ENCODE results near the gene EYS. TPM values are rescaled to one million over a fixed set of nuclear protein-coding genes. Genes with fewer than 3 reads are reported as not detected.

Gene EYS
- polyA plus RNA-seq, 1 of the 3 experiments (the other 2 are of a cell fraction): 0.05 TPM

DNA sequence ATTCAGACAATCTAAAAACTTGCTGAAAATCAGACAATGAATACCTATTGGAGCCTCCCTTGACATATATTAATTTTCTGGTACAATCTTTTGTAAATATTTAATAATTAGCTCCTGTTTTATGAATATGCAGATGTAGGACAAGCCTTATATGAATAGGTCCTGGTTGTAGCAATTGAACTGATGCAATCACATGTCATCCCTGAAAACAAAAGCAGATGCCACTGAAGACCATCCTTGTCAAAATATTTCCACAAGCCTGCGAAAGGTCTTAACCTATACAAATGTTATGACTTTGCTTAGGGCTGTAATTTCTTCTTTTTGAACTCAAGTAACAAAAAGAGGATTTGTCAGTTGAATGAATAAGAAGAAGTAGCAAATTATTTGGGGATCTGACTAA is 722.1 kb downstream of the EYS start:
- no peak for DNase-seq
- POLR2A ChIA-PET: no interaction called here
- 67% methylated on average over 1 of the region's 1 CpG for WGBS (ENCODE audit: low lambda C conversion rate)
- Histone ChIP-seq H3K79me2 (ENCODE audit: insufficient read depth) (no peaks in the 10 kb centered on the region), H3K9ac (no peak overlapping the region), H3K4me1 (ENCODE audit: control insufficient read depth in 1 of 2, insufficient read depth in 2 of 2, low read depth in 1 of 2, low read length in 1 of 2) (no peaks in the 10 kb centered on the region; a peak in 1 of 4 replicates), H3K9me3 (no peaks in the 10 kb centered on the region), H3K36me3 (replicated peaks in 1 of 2; ENCODE audit: control insufficient read depth in 1 of 2, insufficient read depth in 2 of 2, low read length in 1 of 2) (no peaks in the 10 kb centered on the region), H3K27ac (ENCODE audit: low read depth in 2 of 2, low read length in 1 of 2) (no peak overlapping the region; a peak in 1 of 4 replicates), H3K4me2 (no peak overlapping the region), H2AFZ (ENCODE audit: low read depth) (no peak overlapping the region), H4K20me1 (ENCODE audit: insufficient read depth) (no peaks in the 10 kb centered on the region), H3K9me2 (no peaks in the 10 kb centered on the region), H3K27me3 (ENCODE audit: insufficient read depth) (no peaks in the 10 kb centered on the region), H3K4me3 (ENCODE audit: low read depth in 2 of 2, low read length in 1 of 2) (no peak overlapping the region), H3F3A (replicated peaks; ENCODE audit: insufficient read depth) (no peaks in the 10 kb centered on the region)
- TF ChIP-seq NRF1 (IDR thresholded peaks at IDR 0.05; ENCODE audit: low read depth, low read length): no peak
- TF ChIP-seq FOSL2 (IDR thresholded peaks at IDR 0.05; ENCODE audit: borderline replicate concordance, low read depth): no peak
- TF ChIP-seq, protein P1, sequence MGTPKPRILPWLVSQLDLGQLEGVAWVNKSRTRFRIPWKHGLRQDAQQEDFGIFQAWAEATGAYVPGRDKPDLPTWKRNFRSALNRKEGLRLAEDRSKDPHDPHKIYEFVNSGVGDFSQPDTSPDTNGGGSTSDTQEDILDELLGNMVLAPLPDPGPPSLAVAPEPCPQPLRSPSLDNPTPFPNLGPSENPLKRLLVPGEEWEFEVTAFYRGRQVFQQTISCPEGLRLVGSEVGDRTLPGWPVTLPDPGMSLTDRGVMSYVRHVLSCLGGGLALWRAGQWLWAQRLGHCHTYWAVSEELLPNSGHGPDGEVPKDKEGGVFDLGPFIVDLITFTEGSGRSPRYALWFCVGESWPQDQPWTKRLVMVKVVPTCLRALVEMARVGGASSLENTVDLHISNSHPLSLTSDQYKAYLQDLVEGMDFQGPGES (IDR thresholded peaks at IDR 0.05; ENCODE audit: low read depth, low read length): no peak
- TF ChIP-seq ELF1 (IDR thresholded peaks at IDR 0.05): no peak
- no peak for TF ChIP-seq RFX5 (IDR thresholded peaks at IDR 0.05; ENCODE audit: low read length)
- TF ChIP-seq MXI1 (IDR thresholded peaks at IDR 0.05; ENCODE audit: low read depth, low read length): no peak
- TF ChIP-seq, protein P2, sequence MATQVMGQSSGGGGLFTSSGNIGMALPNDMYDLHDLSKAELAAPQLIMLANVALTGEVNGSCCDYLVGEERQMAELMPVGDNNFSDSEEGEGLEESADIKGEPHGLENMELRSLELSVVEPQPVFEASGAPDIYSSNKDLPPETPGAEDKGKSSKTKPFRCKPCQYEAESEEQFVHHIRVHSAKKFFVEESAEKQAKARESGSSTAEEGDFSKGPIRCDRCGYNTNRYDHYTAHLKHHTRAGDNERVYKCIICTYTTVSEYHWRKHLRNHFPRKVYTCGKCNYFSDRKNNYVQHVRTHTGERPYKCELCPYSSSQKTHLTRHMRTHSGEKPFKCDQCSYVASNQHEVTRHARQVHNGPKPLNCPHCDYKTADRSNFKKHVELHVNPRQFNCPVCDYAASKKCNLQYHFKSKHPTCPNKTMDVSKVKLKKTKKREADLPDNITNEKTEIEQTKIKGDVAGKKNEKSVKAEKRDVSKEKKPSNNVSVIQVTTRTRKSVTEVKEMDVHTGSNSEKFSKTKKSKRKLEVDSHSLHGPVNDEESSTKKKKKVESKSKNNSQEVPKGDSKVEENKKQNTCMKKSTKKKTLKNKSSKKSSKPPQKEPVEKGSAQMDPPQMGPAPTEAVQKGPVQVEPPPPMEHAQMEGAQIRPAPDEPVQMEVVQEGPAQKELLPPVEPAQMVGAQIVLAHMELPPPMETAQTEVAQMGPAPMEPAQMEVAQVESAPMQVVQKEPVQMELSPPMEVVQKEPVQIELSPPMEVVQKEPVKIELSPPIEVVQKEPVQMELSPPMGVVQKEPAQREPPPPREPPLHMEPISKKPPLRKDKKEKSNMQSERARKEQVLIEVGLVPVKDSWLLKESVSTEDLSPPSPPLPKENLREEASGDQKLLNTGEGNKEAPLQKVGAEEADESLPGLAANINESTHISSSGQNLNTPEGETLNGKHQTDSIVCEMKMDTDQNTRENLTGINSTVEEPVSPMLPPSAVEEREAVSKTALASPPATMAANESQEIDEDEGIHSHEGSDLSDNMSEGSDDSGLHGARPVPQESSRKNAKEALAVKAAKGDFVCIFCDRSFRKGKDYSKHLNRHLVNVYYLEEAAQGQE (IDR thresholded peaks at IDR 0.05; ENCODE audit: low read depth, low read length): no peak
- no peak for TF ChIP-seq CHD2 (IDR thresholded peaks at IDR 0.05; ENCODE audit: low read length, partially characterized antibody)
- CTCF ChIA-PET: no interaction called here

- no peaks in the 10 kb centered on the region; a peak in 1 of 4 replicates for H3K4me1 ChIP-seq (ENCODE audit: control insufficient read depth in 1 of 2, insufficient read depth in 2 of 2, low read depth in 1 of 2, low read length in 1 of 2)
- H3K4me2 ChIP-seq: no peak overlapping the region
- no peak overlapping the region for H3K9ac ChIP-seq
- H4K20me1 ChIP-seq (ENCODE audit: insufficient read depth): no peaks in the 10 kb centered on the region
- no peaks in the 10 kb centered on the region for H3K9me3 ChIP-seq
- no peak for DNase-seq
- TF ChIP-seq, protein P3, sequence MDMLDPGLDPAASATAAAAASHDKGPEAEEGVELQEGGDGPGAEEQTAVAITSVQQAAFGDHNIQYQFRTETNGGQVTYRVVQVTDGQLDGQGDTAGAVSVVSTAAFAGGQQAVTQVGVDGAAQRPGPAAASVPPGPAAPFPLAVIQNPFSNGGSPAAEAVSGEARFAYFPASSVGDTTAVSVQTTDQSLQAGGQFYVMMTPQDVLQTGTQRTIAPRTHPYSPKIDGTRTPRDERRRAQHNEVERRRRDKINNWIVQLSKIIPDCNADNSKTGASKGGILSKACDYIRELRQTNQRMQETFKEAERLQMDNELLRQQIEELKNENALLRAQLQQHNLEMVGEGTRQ (IDR thresholded peaks at IDR 0.05; ENCODE audit: borderline replicate concordance, low read depth, low read length): no peak
- TF ChIP-seq RXRA (IDR thresholded peaks at IDR 0.05; ENCODE audit: borderline replicate concordance, low read depth) (no peak), FOXM1 (IDR thresholded peaks at IDR 0.05; ENCODE audit: low read depth) (no peak), FOSL2 (IDR thresholded peaks at IDR 0.05; ENCODE audit: borderline replicate concordance, low read depth) (no peak), GABPA (IDR thresholded peaks at IDR 0.05; ENCODE audit: low read depth) (no peak), JUND (IDR thresholded peaks at IDR 0.05) (no peak), SMC3 (IDR thresholded peaks at IDR 0.05; ENCODE audit: low read depth, low read length) (no peak), RFX5 (IDR thresholded peaks at IDR 0.05; ENCODE audit: low read length) (no peak), NRF1 (IDR thresholded peaks at IDR 0.05; ENCODE audit: low read depth, low read length) (no peak), TEAD4 (IDR thresholded peaks at IDR 0.05; ENCODE audit: borderline replicate concordance, insufficient read depth) (no peak), MXI1 (IDR thresholded peaks at IDR 0.05; ENCODE audit: low read depth, low read length) (no peak), FOXJ3 (CRISPR knock-in tag; IDR thresholded peaks at IDR 0.05) (no peak)
- TF ChIP-seq, protein P2 (IDR thresholded peaks at IDR 0.05; ENCODE audit: low read depth, low read length): no peak
- TF ChIP-seq, protein P1 (IDR thresholded peaks at IDR 0.05; ENCODE audit: low read depth, low read length): no peak
- no peaks in the 10 kb centered on the region for H3K36me3 ChIP-seq (replicated peaks in 1 of 2; ENCODE audit: control insufficient read depth in 1 of 2, insufficient read depth in 2 of 2, low read length in 1 of 2)
- H3K27me3 ChIP-seq (ENCODE audit: insufficient read depth): no peaks in the 10 kb centered on the region
- H3K27ac ChIP-seq (ENCODE audit: low read depth in 2 of 2, low read length in 1 of 2): no peak overlapping the region
- no peaks in the 10 kb centered on the region for H3F3A ChIP-seq (replicated peaks; ENCODE audit: insufficient read depth)
- no peak overlapping the region for H2AFZ ChIP-seq (ENCODE audit: low read depth)
- H3K4me3 ChIP-seq (ENCODE audit: low read depth in 2 of 2, low read length in 1 of 2): no peak overlapping the region
- CTCF ChIA-PET: no interaction called here
- POLR2A ChIA-PET: no interaction called here
- no peaks in the 10 kb centered on the region for H3K9me2 ChIP-seq
- H3K79me2 ChIP-seq (ENCODE audit: insufficient read depth): no peaks in the 10 kb centered on the region
- WGBS (ENCODE audit: low lambda C conversion rate): 40% methylated on average over 4 of the region's 4 CpGs
Observed at GRCh38 chr6:64983089-64983488, 723.9 kb downstream of the EYS start.

Data from SK-N-SH (cell line).